HG02884 (cell line): Measurements from ENCODE around the gene ATP10A.
"Not testable (repeated sequence)": the region's sequence is repeated elsewhere in the genome, so short reads cannot be mapped to it uniquely, and the experiment has no call there.

Source experiments
- ATAC-seq: cut with Tn5 transposase; IDR thresholded peaks from one replicate; pipeline ENCODE4 v1.9.1; 2021; ENCODE audit warnings: mild to moderate bottlenecking, moderate library complexity; ENCODE audit not compliant: unreplicated experiment

ATP10A gene

DNA sequence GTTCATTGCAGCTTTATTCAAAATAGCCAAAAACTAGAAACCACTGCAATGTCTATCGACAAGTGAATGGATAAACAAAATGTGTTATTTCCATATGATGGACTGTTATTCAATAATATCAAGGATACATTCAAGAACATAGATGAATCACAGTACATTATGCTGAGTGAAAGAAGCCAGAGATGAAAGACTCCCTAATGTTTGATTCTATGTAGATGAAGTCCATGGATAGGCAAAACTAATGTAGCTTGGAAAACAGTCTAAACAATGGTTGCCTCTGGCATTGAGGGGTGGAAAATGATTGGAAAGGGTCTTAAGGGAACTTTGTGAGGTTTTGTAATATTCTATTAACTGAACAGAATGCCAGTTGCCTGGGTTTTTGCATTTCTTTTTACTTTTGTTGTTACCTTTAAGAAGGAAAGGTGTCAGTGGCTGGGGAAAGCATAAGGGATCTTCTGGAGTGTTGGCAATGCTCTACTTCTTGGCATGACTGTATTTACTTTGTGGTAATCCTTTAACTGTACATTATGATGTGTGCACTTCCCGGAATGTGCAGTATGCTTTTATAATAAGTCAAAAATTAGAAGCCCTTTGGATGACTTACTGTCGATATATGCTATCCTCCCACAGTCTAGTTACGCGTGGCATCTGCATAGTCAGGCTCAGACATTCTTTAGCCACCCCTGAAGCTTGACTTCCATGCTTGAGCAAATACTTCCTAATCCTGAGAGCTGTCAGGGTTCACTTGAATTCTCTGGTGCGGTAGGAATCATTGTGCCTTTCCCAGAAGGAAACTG lies 20.5 kb upstream of the ATP10A start:
- no peak for ATAC-seq

- no peak for ATAC-seq
These were observed 19.3 kb upstream of the ATP10A start for GRCh38 chr15:25882466-25882865.

DNA sequence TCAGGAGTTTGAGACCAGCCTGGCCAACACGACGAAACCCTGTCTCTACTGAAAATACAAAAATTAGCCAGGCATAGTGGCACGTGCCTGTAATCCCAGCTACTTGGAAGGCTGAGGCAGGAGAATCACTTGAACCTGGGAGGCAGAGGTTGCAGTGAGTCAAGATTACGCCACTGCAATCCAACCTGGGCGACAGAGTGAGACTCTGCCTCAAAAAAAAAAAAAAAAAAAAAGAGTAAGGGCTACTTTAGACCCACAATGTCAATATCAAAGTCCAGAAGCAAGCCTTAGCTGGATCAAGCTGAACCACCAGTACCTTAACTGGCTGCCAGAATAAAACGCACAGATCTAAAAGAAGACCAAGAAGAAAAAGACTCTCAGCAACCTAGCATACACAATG lies 17.8 kb upstream of the ATP10A start:
- not testable (repeated sequence) for ATAC-seq

DNA sequence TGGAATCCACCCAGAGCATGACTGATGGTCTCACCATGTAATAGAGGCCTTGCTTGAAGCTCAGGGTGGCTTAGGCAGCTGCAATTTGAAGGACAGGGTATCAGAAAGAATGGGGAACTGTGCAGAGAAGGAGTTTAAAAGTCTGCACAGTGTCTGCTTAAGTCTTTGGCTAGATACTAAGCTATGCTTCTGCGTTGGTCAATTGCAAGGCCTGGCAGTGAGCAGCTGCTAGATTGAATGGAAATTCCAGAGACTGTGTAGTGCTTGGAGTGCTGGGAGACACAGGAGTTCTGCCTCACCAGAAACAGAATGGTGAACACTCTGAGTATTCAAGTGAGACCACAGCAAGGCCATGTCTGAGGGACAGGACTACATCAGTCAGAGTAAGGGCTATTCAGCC lies 17.3 kb upstream of the ATP10A start:
- no peak for ATAC-seq

GRCh38 chr15:25879438-25879837 lies 16.3 kb upstream of the ATP10A start:
- ATAC-seq: no peak

DNA sequence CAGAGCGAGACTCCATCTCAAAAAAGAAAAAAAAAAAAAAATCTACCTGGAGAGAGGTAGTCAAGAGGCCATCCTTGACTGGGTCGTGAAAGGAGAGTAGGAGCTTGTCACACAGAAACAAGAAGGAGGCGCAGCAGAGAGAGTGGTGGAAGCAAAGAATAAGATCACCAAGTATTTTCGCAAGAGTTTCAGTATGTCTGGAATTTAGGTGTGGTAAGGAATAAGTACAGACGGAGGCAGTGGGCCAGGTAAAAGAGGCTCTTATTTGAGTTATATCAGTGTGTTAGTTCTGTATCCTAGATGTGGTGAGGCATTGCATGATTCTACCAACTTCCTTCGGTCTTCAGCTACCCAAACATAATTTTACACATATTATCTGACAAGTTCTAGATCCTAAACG lies 14.6 kb upstream of the ATP10A start:
- no peak for ATAC-seq

DNA sequence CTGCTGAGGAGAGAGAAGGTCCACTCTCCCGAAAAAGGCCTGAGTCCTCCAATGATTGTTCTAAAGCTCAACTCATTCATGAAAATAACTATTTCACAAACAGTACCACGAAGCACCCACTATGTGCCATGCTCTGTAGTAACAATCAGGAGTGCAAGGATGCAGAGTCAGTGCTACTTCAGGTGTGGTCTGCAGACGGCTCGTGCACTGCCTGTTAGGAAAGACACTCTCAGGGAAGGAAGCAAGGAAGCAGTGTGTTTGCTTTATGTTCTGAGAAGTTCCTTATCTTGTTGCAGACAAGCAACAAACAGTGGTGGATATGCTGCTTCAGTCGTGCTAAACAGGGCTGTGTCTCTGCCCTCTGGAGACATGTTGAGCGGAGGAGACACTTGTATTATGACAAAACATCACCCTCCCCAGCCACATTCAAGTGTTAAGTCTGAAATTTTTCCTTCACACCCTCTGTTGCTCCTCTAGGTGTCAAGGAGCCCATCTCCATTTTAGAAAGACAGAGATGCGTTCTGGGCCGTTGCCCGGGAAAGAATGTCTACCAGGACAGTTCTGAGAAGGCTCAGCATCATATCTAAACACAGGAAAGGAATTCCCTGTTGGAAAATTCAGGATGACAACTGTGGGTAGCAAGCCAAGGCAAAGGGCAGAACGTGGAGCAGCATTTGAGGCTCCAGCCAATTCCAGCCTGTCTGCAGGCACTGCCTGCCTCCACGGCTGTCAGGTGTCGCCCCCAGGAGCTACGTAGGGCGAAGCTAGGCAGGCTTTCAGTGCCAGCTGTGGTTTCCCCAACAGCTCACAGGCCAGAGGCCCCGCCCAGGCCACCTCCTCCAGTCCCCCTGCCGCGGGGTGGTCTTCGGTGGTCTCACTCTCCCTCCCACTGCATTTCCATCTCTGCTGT lies 13.4 kb upstream of the ATP10A start:
- ATAC-seq: no peak

DNA sequence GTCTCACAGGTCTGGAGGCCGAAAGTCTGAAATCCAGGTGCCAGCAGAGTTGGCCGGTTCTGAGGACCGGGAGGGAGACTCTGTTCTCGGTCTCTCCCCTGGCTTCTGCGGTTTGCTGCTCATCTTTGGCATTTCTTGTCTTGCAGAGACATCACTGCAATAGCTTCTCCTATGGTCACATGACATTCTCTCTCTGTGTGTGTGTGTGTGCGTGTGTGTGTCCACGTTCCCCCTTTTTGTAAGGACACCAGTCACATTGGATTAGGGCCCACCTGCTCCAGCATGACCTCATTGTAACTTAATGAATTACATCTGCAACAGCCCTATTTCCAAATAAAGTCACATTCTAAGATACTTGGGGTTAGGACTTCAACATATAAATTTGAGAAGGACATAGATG lies 12.4 kb upstream of the ATP10A start:
- ATAC-seq: no peak

DNA sequence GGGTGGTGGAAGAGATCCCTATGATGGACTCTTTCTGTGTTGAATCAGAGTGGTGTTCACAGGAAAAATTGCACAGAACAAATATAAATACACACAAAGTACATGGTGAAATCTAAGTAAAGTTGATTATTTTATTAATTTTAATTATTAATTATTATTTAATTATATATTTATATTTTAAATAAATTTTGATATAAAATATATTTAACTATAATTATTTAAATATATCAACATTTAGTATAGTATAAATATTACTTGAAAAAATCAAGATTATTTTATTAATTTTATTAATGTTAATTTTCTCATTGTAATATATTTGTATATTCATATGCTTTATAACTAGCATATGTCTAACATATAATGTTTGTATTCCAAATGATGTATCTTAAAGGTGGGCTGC lies 11.3 kb upstream of the ATP10A start:
- ATAC-seq: no peak

- no peak for ATAC-seq
These were observed 8.3 kb upstream of the ATP10A start for GRCh38 chr15:25871403-25871802.

GRCh38 chr15:25870938-25871337 lies 7.8 kb upstream of the ATP10A start:
- no peak for ATAC-seq

GRCh38 chr15:25869701-25870100 lies 6.6 kb upstream of the ATP10A start:
- ATAC-seq: no peak

DNA sequence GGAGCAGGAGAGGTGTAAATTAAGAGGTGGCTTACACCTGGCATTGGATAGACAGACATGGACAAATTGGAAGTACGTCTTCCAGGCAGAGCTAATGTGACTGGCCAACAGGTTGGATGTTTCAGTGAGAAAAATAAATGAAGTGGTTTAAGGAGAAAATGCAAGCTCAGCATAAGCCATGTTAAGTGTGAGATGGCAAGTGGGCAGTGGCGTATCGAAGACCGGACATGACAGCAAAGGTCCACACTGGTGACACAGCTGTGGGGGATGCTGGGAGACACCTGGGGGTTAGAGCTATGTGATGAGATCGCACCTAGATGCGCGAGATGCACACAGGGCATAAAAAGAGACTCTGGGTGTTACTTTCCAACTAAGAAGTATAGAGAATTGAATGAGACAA lies 3.7 kb upstream of the ATP10A start:
- ATAC-seq: no peak

GRCh38 chr15:25866251-25866650 lies 3.1 kb upstream of the ATP10A start:
- ATAC-seq: no peak

GRCh38 chr15:25864966-25865365 lies 1.8 kb upstream of the ATP10A start:
- ATAC-seq: no peak

DNA sequence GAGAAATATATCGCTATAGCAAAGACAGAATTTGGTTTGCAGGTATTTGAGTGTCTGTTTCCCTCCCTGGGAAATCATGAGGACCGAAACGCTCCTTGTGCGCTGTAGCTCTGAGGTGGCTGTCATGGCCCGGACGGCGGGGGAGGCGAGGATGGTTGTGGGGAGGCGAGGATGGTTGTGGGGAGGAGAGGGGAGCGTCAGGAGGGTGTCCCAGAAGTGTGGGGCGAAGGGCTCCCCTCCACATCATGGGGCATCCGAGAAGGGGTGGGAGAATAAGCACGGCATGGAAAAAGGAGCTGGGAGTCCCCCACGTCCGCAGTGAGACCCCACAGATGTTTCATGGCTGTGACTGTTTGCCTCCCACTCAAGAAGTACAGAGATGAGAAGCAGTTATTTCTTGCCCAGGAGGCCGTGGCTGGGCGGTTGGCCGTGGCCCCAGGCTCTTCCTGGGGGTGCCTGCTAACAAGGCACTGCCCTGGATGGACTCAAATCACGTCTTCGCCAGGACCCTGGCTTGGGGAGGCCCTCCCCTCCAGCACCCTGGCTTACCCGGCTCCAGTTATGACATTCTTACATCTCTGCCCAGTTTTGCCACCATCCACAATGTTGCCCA lies 947 bp upstream of the ATP10A start:
- no peak for ATAC-seq

DNA sequence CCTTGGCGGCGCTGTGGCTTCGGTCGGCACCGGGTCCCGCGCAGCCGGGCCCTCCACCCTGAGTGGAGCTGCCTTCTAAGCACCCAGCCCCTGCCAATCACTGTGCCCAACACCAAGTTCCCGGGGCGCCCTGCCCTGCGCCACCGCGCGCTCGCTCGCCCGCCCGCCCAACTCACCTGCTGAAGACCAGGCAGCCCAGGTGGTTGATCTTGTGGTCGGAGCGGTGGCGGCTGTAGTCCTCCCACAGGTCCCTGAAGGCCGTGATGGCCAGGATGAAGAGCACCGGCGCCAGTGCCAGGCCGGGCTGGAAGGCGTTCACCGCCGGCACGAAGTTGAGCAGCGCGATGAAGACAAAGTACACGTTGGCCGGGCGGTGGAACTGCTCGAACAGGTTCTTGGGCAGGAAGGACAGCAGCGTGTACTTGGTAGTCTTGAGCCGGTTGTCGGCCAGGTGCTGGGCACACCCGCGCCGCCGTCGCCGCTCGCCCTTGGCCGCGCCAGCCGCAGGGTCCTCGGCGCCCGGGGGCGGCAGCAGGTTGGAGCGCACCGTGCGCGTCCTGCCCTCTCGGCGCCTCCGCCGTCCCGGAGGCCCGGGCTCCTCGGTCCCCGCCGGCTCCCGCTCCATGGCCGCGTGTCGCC lies 536 bp downstream of the ATP10A start:
- ATAC-seq: no peak

GRCh38 chr15:25862071-25862471 lies 1.1 kb downstream of the ATP10A start:
- no peak for ATAC-seq

GRCh38 chr15:25860885-25861866 lies 2.0 kb downstream of the ATP10A start:
- no peak for ATAC-seq
